Caco-2 (cell line): ENCODE data around the gene RASGRF2. TPM values are rescaled to one million over a fixed set of nuclear protein-coding genes. Genes with fewer than 3 reads are reported as not detected.
A peak's percentile ranks its signal among the peaks of the same experiment; 100 is the strongest.

ENCODE experiments used
- BruUV-seq: library from RNA; stranded (reverse); fragments of 400-500 nt; replicated peaks from 2 replicates; lab custom pipeline; 2021; lab: Mats Ljungman, UMichigan
- CTCF ChIA-PET: fragments of 300-600 bp; sonication (Branson Sonifier 250); formaldehyde crosslinking; loops from one replicate; lab custom pipeline; 2022; ENCODE audit warnings: antibody characterized with exemption; lab: Charles Lee
- POLR2A ChIA-PET: fragments of 300-600 bp; sonication (Branson Sonifier 250); formaldehyde crosslinking; loops from one replicate; lab custom pipeline; 2022; ENCODE audit warnings: antibody characterized with exemption; lab: Charles Lee
- DNase-seq, 2 experiments: peaks; one replicate each; pipeline versions ENCODE4 v3.0.0 to v3.0.0-alpha.2; 2020 to 2022
- H3K27me3 ChIP-seq: replicated peaks from 2 replicates; pipeline ENCODE4 v1.6.0; 2011; ENCODE audit warnings: low read length; ENCODE audit not compliant: control insufficient read depth, insufficient read depth
- H3K36me3 ChIP-seq: 2 replicates; pipeline ENCODE4 v1.5.1; 2011; ENCODE audit warnings: low read length; ENCODE audit not compliant: control insufficient read depth, insufficient read depth
- H3K4me1 ChIP-seq: fragments of 250-450 bp; sonication (Bioruptor Pico); 2 replicates; pipeline ENCODE4 v1.5.1; 2020; ENCODE audit warnings: mild to moderate bottlenecking
- H3K4me3 ChIP-seq: 2 replicates; pipeline ENCODE4 v1.5.1; 2011; ENCODE audit warnings: low read depth, mild to moderate bottlenecking, control low read depth, low read length
- H3K9me3 ChIP-seq: fragments of 250-450 bp; sonication (Bioruptor Pico); 2 replicates; pipeline ENCODE4 v1.5.1; 2020; ENCODE audit warnings: mild to moderate bottlenecking, moderate library complexity
- H3K27ac Mint-ChIP-seq: one replicate; pipeline ENCODE4 v1.8.0; 2022; ENCODE audit warnings: mixed read lengths; ENCODE audit not compliant: unreplicated experiment
- H3K27me3 Mint-ChIP-seq: one replicate; pipeline ENCODE4 v1.8.0; 2022; ENCODE audit warnings: mixed read lengths; ENCODE audit not compliant: insufficient read depth, unreplicated experiment
- H3K36me3 Mint-ChIP-seq: one replicate; pipeline ENCODE4 v1.8.0; 2022; ENCODE audit warnings: mild to moderate bottlenecking, mixed read lengths; ENCODE audit not compliant: insufficient read depth, unreplicated experiment
- H3K4me1 Mint-ChIP-seq: one replicate; pipeline ENCODE4 v1.8.0; 2022; ENCODE audit warnings: low read depth, mixed read lengths; ENCODE audit not compliant: unreplicated experiment
- H3K4me3 Mint-ChIP-seq: one replicate; pipeline ENCODE4 v1.8.0; 2022; ENCODE audit warnings: mild to moderate bottlenecking, moderate library complexity, mixed read lengths; ENCODE audit not compliant: unreplicated experiment
- H3K9me3 Mint-ChIP-seq: one replicate; pipeline ENCODE4 v1.8.0; 2022; ENCODE audit warnings: mixed read lengths; ENCODE audit not compliant: unreplicated experiment
- CTCF ChIP-seq, 2 experiments: fragments of 200-600 bp in 1 of 2; IDR thresholded peaks; 1 replicate in 1 of 2; 2 replicates in 1 of 2; pipeline versions ENCODE4 v1.5.1 to v1.8.0; 2011 to 2022; ENCODE audit warnings: antibody characterized with exemption in 1 of 2, control low read depth in 1 of 2, inconsistent platforms in 1 of 2, low read depth in 1 of 2, low read length in 1 of 2, mild to moderate bottlenecking in 1 of 2, moderate library complexity in 1 of 2; ENCODE audit not compliant: insufficient read depth in 1 of 2, severe bottlenecking in 1 of 2, unreplicated experiment in 1 of 2
- intact Hi-C: fragments of 100-400 bp; cut with micrococcal nuclease; formaldehyde crosslinking; loops from one replicate; pipeline ENCODE4 v1.10.0; 2022; ENCODE audit not compliant: unreplicated experiment
- total RNA-seq: library from RNA; stranded (reverse); gene quantifications from 2 replicates; pipeline ENCODE4 v1.2.3, GENCODE V29; 2022

The RASGRF2 gene
- total RNA-seq, 1 experiment from 2014 or later, result 23.1 TPM

DNA sequence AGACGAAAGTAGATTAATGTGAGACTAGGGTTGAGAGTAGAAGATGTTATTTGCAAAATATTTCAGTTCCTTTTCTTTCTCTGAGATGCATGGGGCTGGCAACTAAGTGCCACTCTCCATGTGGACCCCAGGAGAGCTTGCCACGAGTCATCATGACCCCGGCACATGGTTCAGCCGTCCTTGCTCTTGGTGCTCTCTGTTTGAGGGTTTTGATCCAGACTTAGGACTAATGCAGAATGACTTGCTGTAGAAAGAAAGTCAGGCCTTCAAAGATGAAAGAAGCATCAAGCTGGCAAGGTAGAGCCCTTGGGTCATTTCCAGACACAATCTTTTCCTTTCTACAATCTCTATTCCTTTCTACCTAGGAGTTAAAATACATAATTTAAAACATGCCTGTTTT is 84.7 kb downstream of the RASGRF2 start:
- Histone ChIP-seq H3K36me3 (no peaks in the 10 kb centered on the region), H3K9me3 (no peaks in the 10 kb centered on the region), H3K27me3 (no peaks in the 10 kb centered on the region), H3K4me1 (peaks cover 29% of the 10 kb centered on the region), H3K4me3 (no peak overlapping the region)
- Mint-ChIP-seq H3K4me1 (peaks cover 48% of the 10 kb centered on the region), H3K36me3 (no peaks in the 10 kb centered on the region), H3K4me3 (no peak overlapping the region), H3K9me3 (no peaks in the 10 kb centered on the region), H3K27ac (peak overlapping the region; percentile 52), H3K27me3 (no peaks in the 10 kb centered on the region)
- ChIA-PET POLR2A (no interaction called here), CTCF (no interaction called here)
- TF ChIP-seq CTCF (IDR thresholded peaks at IDR 0.05; ENCODE audit: insufficient read depth in 1 of 2, low read depth in 1 of 2, low read length in 1 of 2, severe bottlenecking in 1 of 2, unreplicated experiment in 1 of 2), result no peak
- no TSS peak for BruUV-seq
- peak in 1 of 2 experiments; percentile 10 for DNase-seq
- intact Hi-C loops, result no loop called here

DNA sequence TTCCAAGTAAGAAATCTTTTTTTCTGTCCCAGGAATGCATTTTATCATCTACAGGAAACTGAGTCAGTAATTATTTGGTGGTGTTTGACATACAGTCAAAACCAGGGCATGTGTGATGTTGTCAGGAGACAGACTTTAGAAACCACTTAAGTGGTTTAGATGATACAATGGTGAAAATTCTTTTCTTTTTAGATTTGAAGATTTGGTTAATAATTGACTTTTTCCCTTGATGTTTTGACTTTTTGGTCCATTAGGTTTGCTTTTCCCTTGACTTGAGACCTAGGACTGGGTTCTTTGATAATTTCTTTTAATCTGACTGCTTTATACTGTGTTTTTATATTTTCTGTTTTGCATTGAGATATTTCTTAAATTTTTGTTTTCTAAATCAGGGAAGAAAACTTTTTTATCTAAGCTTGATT is 85.2 kb downstream of the RASGRF2 start:
- Histone ChIP-seq H3K4me1 (peaks cover 29% of the 10 kb centered on the region), H3K36me3 (no peaks in the 10 kb centered on the region), H3K9me3 (no peaks in the 10 kb centered on the region), H3K4me3 (no peak overlapping the region), H3K27me3 (no peaks in the 10 kb centered on the region)
- BruUV-seq, result no TSS peak
- Mint-ChIP-seq H3K9me3 (no peaks in the 10 kb centered on the region), H3K27me3 (no peaks in the 10 kb centered on the region), H3K36me3 (no peaks in the 10 kb centered on the region), H3K4me3 (no peak overlapping the region), H3K4me1 (peaks cover 48% of the 10 kb centered on the region), H3K27ac (no peak overlapping the region)
- POLR2A ChIA-PET, result no interaction called here
- DNase-seq, result peak in 1 of 2 experiments; percentile 11
- intact Hi-C loops, result no loop called here
- TF ChIP-seq CTCF (IDR thresholded peaks at IDR 0.05; ENCODE audit: insufficient read depth in 1 of 2, low read depth in 1 of 2, low read length in 1 of 2, severe bottlenecking in 1 of 2, unreplicated experiment in 1 of 2), result no peak
- CTCF ChIA-PET, result no interaction called here

DNA sequence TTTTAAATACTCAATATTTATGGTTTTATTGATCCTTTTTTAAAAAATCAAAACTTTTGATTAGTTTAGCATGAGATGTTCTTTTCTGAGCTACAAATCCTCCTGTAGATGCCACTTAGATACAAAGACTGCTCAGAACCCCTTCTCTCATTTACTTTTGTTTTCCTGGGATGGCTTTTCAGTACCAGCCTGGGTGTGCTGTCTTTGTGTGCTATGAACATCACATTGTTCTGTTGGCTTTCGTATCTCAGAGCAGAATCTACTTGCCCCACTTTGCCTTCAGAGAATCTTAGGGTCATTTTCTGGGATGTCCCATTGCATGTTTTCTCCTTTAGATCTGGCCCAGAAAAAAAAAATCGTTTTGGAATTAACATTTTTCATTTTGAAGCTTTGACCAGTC is 85.9 kb downstream of the RASGRF2 start:
- no TSS peak for BruUV-seq
- no peaks in the 10 kb centered on the region for H3K27me3 Mint-ChIP-seq
- peaks cover 29% of the 10 kb centered on the region for H3K4me1 ChIP-seq

More for the DNA sequence above, 85.9 kb downstream of the RASGRF2 start:
- H3K9me3 Mint-ChIP-seq, result no peaks in the 10 kb centered on the region
- CTCF ChIA-PET, result no interaction called here
- H3K36me3 Mint-ChIP-seq, result no peaks in the 10 kb centered on the region
- DNase-seq, result no peak
- H3K4me3 Mint-ChIP-seq, result no peak overlapping the region
- POLR2A ChIA-PET, result no interaction called here
- no peaks in the 10 kb centered on the region for H3K9me3 ChIP-seq
- H3K27me3 ChIP-seq, result no peaks in the 10 kb centered on the region
- H3K27ac Mint-ChIP-seq, result no peak overlapping the region
- no peak for TF ChIP-seq CTCF (IDR thresholded peaks at IDR 0.05; ENCODE audit: insufficient read depth in 1 of 2, low read depth in 1 of 2, low read length in 1 of 2, severe bottlenecking in 1 of 2, unreplicated experiment in 1 of 2)
- H3K4me1 Mint-ChIP-seq, result peaks cover 48% of the 10 kb centered on the region
- H3K4me3 ChIP-seq, result no peak overlapping the region
- intact Hi-C loops, result no loop called here
- H3K36me3 ChIP-seq, result no peaks in the 10 kb centered on the region
